ENCODE data around the gene CNDP1.

DNA sequence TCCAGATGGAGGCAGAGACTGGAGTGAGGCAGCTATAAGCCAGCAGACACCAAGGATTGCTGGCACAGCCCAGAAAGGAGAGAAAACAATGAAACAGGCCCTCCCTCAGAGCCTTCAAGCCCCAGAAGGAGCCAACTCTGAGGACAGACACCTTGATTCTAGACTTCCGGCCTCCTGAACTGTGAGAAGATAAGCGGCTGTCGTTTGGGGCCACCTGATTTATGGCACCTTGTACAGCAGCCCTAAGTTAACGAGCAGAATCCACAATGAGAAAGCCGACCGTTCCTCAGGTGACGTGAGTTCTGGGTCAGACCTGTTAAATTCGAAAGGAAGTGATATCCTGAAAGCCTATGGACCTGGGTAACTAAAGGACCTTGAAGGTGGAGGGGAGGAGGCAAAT, 45.4 kb upstream of the CNDP1 start:
- TF ChIP-seq CTCF (IDR thresholded peaks at IDR 0.05; ENCODE audit: borderline replicate concordance, extremely low read depth, low read length, poor library complexity, severe bottlenecking), result no peak
- TF ChIP-seq EZH2 (IDR thresholded peaks at IDR 0.05; ENCODE audit: borderline replicate concordance, low read depth, low read length, severe bottlenecking), result no peak
